ELF-1 (cell line): Measurements from ENCODE around the gene DSG4.
A peak's percentile ranks its signal among the peaks of the same experiment; 100 is the strongest.

Experiments used
- DNase-seq: peaks from one replicate; pipeline ENCODE4 v3.0.0-alpha.2; 2016; ENCODE audit warnings: low read depth, low spot score

Gene DSG4

DNA sequence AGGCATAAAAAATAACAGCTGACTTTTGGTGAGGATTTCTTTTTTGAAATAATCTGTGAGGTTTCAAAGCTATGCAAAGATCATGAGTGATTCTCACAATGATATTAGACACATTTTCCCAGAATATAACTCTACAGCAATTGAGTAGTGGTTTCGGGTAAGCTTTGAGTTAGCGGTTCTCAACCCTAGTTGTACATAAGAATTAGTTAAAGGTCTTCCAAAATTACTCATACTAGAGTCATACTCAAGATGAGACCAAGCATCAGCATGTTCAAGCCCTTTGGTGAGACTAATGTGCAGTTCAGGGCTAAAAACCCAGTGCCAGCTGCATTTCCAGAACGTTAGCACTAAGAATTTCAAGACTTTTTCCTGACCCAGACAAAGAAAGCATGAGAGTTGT, 31.1 kb downstream of the DSG4 start:
- no peak for DNase-seq

DNA sequence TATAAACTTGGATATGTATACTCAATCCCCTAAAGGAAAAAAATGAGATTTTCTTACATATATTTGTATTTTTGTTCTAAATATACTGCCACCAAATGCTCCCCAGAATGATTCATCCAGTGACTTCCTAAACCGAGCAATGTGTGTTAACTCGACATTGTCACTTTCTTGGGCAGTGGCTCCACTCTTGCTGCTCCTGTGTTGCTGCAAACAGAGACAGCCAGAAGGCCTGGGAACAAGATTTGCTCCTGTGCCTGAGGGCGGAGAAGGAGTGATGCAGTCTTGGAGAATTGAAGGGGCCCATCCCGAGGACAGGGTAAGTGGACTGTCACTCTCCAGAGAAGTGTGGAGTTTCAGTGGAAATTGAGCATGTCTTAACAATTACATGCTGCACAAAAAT, 32.7 kb downstream of the DSG4 start:
- peak; percentile 72 for DNase-seq

DNA sequence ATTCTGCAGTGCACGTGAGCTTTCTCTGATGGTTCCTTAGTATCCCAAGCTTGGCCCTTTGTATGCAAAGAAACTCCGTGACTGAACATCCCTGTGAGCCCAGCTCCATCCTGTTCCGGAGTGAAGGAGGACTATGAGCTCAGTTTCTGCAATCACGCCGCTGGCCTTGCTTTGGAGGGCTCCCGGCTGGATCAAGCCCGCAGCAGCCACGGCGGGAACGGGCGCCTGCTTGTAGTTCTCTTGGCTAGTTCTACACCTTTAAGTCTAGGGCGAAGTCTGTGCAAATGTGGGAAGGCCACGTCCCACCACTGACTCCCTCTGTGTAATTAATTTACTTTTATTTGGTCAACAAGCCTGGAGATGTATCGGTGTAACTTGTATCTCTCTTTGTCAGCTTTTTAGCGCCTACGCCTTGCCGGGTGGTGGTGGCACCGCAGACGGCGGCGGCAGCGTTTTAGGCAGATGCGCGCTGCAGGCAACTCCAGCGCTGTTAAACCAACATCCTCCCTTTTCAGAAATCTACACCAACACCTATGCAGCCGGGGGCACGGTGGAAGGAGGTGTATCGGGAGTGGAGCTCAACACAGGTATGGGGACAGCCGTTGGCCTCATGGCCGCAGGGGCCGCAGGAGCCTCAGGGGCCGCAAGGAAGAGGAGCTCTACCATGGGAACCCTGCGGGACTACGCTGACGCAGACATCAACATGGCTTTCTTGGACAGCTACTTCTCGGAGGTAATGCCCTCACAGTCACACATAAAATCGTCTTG, 34.3 kb downstream of the DSG4 start:
- DNase-seq, result peak; percentile 68

DNA sequence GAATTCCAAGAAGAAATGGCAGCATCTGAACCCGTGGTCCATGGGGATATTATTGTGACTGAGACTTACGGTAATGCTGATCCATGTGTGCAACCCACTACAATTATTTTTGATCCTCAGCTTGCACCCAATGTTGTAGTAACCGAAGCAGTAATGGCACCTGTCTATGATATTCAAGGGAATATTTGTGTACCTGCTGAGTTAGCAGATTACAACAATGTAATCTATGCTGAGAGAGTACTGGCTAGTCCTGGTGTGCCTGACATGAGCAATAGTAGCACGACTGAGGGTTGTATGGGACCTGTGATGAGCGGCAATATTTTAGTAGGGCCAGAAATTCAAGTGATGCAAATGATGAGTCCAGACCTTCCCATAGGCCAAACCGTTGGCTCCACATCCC, 36.6 kb downstream of the DSG4 start:
- no peak for DNase-seq

DNA sequence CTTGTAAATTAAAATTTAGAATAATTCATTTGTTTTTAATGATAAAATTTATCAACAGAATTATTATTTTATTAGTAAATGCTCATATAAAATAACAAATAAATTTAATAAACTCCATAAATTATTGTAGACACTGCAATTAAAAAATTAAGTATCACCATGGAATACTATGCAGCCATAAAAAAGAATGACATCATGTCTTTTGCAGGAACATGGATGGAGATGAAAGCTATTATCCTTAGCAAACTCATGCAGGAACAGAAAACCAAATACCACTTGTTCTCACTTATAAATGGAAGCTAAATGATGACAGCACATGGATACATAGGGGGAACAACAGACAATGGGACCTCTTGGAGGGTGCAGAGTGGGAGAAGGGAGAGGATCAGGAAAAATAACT, 41.3 kb downstream of the DSG4 start:
- no peak for DNase-seq

DNA sequence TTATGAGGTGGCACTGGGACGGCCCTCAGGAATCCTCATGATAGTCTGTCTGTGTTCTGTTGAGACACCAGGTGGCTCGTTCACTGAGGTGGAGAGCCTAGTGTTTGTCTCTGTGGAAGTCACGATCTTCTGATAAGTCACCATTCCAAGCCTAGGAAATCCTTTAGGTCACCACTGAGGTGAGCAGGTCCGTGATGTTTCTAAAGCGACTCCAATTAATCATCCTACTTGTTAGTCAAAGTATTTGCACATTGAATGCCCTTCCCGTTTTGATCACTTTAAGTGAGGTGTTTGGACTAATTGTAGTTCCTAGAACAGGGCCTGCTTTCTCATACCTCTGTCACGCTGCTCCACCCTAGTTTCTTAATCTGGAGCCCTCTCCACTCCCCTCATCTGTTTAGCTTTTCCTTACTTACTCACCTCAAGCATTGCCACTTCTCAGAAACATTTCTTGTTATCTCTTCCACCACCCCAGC, 42.9 kb downstream of the DSG4 start:
- DNase-seq, result no peak

DNA sequence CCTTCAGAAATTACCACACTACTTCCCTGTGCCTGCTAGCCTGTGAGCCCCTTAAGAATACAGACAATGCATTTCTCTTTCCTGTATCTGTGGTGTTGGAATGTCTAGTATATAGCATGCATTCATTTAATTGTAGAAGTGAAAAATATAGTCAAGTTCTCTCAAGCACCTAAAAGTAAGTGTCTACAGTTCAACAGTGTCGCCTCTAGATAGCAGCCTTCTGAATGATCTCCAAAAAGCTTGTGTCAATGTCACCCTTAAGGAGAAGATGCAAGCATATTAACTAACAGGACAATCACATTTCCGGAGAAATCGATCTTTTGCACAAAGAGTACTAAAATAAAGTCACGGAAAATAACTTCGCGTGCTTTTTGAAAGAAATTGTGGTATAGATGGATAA, 43.5 kb downstream of the DSG4 start:
- DNase-seq, result no peak

DNA sequence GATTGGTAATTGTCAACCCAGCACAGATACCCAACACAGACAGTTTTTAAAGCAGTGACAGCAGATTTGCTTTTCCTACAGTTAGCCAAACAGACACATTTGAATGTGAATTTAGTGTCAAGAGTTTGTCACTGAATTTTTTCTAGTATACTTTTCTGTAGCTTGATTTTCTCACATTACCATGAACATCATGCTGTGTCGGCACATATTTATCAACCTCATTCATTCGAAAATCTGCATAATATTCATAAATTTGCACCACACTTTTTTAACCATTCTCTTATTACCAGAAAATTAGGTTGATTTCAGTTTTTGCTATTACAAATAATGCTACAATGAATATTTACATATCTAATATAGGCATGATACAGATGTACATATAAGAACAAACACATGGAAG, 43.9 kb downstream of the DSG4 start:
- no peak for DNase-seq

DNA sequence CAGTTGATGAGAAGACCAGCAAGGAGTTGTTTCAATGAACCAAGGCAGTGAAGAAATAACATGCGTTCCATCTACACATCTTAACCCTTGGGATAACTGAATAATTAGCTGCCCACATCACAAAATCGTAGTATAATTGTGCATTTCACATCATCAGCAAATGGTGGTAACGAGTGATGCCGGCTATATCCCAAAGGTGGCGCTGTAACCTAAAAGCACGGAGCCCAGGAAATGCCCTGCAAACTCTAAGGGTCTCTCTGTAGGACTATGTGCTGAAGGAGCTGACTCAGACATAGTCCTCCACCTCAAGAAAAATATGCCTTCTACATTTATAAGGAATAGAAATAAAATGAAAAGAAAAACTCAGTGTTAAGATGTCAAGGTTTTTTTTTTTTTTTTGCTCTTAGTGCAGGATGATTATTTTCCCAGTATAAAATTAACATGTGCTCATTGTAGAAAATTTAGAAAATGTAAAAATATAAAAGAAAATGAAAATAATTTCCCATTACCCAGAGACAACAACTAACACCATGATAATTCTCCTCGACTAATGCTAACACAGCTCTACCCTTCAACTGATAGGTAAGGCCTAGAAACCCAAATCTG, 47.9 kb downstream of the DSG4 start:
- peak; percentile 61 for DNase-seq

DNA sequence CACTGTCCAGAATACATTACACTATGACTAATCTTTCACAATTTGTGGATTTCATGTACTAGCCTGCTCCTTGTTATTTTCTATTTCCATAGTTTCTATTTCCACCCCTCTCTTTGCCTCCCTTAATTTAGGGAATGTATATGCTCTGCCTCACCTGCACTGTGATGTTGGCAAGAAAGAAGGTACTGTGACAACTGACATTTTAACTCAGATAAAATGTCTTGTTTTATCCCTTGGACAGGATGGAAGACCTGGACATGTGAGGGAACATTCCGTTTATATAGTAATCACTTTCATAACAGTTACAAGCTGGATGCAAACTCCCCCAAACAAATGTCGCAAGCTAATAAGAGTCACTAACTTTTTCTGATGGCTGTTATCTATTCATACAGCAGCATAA, 49.4 kb downstream of the DSG4 start:
- DNase-seq, result no peak

DNA sequence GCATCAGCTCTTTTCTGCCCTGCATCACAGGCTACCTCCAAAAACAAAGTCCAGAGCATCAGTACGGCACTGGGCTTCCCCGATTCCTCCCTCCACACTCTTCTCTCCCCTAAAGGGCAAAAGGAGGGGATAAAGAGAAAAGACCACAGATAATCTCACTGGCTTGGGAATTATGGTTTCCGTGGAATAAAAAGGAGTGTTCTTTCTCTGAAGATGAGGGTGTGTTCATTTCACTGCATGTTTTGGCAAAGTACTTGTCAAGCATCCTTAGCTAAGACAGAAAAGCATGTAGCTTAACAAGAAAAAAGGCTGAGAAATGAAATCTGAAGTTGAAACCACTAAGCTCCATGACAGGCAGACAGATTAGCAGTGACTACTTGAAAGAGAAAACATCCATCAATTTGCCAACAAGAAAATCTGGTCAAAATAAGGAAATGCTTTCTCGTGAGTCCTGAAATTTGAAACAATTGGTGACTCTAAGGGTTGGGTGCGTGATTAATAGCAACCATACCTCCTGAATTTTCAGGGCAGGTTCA, 50.4 kb downstream of the DSG4 start:
- no peak for DNase-seq

DNA sequence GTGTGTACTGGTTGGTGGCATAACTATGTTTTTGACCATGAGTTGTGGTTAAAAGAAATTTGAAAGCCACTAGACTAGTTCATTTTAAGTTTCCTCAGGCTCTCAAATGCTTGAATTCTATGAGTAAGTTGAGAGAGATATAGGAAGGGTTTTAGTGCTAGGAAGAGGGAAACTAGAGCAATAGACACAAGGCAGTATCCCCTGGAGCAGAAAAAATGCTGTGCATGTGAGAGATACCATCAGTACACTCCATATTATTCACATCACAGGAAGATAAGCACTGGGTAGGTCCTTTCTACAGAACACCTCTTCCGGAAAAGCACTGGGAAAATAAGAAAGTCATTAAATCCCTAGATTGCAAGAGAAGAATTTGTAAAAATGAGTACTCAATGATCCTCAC, 51.6 kb downstream of the DSG4 start:
- DNase-seq, result no peak

DNA sequence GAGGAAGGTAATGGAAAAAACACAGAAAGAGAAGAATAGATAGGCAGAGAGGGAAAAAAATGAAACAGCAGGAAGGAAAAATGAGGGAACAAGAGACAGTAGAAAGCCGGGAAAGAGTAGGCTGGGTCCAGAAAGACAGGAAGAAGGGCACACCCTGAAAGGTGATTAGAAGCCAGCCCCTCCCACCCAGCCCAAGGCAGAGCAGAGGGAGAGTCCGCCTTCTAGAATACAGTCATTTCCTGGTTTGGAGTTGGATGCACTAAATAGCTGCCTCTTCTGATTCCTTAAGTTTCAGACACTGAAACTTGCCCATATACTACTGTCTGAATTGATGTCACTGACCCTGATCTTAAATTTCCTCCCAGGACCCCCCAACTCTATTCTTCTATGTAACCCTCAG, 53.0 kb downstream of the DSG4 start:
- no peak for DNase-seq

DNA sequence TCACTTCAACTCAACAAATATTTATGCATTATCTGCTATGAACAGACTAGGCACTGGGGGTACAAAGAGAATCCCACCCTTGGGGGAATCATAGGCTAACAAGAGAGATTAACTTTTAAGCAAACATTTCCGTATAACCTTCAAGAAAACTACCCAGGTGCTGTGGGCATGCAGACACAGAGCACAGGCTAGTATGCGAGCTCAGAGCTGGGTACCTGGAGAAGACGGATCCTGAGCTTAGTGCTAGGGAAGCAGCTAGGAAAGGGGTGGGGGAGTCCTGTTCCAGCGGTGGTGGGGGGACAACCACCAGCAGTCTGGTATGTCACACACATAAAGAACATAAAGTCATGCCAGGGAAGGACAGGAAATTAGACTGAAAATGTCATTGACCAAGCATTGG, 53.5 kb downstream of the DSG4 start:
- no peak for DNase-seq

DNA sequence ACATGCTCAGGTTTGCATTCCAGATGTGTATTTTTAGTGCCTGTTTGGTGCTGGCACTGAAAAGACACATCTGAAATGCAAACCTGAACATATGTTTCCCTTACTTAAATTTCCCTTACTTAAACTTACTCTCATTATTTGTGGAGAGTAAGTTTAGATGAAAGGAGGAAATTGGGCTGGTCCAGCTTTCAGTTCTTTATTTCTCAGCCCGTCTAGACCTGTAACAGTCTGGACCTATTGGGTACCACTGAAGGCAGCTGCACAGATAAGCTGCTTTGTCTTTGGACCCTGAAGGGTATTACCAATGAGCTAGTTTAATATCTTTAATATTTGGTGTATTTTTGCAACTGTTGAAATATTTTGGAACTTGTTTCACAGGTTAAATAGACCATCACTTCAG, 54.0 kb downstream of the DSG4 start:
- DNase-seq, result no peak

DNA sequence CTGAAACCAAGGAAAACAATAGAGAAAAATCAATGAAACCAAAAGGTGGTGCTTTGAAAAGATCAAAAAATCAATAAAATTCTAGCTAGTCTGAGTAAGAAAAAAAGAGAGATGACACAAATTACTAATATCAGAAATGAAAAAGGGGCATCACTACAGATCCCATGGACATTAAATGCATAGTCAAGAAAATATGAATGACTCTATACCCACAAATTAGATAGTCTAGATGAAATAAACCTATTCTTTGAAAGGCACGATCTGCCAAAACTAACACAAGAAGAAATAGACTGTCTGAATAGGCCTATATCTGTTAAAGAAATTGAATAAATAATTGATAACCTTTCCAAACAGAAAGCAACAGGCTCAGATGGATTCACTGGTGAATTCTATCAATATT, 55.7 kb downstream of the DSG4 start:
- no peak for DNase-seq

DNA sequence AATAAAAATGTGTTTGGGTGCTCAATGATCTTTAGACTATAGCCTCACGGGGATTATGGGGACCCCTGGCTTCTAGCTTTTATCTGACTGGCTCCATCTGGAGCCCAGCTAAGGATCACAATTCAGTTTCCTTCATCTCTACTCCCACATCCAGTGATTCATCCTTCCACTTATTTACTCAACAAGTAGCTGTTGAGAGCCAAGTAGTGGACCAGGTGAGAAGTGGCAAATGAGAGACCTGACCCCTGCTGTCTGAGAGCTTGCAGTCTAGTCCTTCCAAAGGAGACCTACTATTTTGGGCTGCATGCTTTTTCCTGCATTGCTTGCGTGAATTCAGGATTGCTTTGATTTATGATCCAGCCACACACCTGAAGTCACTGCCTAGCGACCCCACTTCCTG, 60.2 kb downstream of the DSG4 start:
- DNase-seq, result no peak

DNA sequence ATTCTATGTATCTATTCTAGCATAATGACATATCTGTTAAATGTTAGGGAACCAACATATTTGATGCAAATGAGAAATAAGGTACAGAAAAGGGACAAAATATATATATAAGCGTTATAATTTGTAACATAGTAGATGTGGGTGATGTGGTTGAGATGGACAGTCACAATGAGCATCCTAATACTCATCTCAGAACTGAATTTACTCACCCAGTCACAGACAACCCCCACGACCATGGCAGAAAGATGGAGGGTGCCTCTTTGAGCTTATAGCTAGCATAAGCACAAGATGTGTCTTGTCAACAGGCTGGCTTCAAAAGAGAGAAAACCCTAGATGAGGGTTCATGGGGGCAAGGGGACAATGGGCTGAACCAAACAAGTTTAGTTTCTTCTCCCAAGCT, 61.8 kb downstream of the DSG4 start:
- no peak for DNase-seq

DNA sequence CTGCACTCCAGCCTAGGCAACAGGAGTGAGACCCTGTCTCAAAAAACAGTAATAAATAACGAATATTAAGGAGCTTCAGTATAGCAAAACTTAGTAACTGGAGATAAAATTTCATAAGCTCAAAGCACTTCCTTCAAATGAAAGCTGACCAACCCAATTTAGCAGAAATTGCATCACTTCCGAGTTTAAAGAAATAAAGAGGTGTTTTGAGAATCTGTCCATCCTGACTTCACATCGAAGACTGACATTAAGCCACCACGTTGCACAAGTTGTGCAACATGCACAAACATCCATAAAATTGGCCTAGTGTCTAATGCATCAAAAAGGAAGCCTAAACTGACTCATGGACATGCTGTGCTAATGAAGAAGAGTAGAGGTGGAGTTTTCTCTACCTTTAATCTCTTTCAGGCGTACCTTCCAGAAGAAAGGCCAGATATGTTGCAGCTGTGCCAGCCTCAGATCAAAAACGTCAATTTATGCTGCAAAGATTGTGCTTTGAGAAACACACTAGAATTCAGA, 63.3 kb downstream of the DSG4 start:
- DNase-seq, result no peak

DNA sequence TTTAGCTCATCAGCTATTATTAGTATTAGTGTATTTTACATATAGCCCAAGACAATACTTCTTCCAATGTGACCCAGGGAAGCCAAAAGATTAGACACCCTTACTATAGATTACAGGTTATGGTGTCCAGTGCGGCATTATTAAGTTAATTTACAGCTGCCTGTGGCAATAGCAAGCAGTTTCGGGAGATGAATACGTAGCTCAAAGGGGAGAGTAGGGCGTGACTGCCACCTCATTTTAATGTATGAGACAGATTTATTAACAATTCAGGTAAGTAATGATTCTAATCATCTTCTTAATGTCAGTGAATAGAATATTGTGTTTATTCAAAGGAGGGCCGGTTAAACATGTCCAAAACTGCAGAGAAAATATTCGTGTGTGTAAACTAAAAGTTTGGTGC, 64.2 kb downstream of the DSG4 start:
- DNase-seq, result no peak

DNA sequence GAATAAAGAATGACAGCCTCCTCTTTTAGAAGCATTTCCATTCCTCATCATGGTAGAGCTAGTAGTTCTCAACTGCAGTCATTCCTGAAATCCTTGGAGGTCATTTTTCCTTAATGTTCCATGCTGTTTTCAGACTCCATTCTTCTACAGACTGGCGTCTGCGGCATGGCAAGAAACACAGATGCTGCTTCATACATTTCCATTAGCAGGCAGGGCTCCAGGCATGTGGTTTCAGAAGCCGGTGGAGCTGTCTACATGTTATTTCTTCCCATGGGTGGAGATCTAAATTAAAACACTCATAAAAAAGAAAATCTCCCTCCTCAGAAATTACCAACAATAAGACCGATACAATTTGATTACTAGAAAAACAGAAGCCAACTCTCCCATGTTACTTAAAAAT, 64.9 kb downstream of the DSG4 start:
- no peak for DNase-seq

DNA sequence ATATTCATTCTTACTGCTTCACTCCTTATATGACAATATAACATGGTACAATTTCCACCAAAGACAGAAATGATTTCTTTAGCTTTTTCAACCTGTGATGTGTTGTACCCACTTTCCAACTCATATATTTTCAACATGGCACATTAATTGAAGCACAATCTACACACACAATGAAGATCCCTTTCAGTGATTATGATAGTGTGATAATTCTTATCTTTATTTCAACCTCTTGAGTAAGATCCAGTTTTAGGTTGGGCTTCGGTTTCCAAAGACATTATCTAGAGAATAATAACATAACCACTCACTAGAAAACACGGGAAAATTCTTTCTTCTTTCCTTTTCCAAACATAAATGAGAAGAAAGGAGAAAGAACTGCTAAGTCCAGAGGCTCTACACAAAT, 67.6 kb downstream of the DSG4 start:
- no peak for DNase-seq

DNA sequence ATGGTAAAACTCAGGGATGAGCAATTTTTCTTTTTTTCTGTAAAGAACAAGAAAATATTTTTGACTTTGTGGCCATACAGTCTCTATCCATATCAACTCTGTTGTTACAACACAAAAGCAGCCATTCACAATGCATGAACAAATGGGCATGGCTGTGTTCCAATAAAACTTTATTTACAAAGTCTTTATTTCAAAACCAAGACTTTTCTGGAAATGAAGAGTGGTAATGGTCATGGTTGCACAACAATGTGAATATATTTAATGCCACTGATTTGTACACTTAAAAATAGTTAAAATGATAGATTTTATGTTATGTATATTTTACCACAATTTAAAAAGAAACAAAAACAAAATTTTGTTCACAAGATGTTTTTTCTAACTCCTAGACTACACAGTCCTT, 69.3 kb downstream of the DSG4 start:
- DNase-seq, result no peak
